Measurements from ENCODE around the gene REXO4. TPM values are rescaled to one million over a fixed set of nuclear protein-coding genes. Genes with fewer than 3 reads are reported as not detected.

The REXO4 gene
- total and polyA plus RNA-seq, 11 donors = 9.6 to 30.6 (median 13.7) TPM

GRCh38 chr9:133361507-133362092, 56.2 kb downstream of the REXO4 start:
- Histone ChIP-seq H3K4me3 (no peak overlapping the region), H3K27ac (no peak overlapping the region), H3K36me3 (peaks cover 0 to 69% (median 67%) of the 10 kb centered on the region in 9 donors), H3K4me1 (peaks cover 3 to 35% (median 13%) of the 10 kb centered on the region in 12 donors), H3K27me3 (no peaks in the 10 kb centered on the region), H3K9me3 (no peaks in the 10 kb centered on the region)
- ATAC-seq = no peak
- DNase-seq = no peak
- no peak for TF ChIP-seq CTCF (IDR thresholded peaks at IDR 0.05)
- TF ChIP-seq POLR2A (IDR thresholded peaks at IDR 0.05) = no peak
- intact Hi-C loops (cut with DNase I) = no loop called here
- WGBS, 4 donors = 81 to 83% (median 82%) methylated on average over 13 of the region's 13 CpGs

- no peak overlapping the region for H3K27ac ChIP-seq
- ATAC-seq (no peak), DNase-seq (no peak)
- WGBS, 4 donors = 79 to 83% (median 81%) methylated on average over 20 to 21 of the region's 21 CpGs
- peaks cover 3 to 40% (median 15%) of the 10 kb centered on the region in 12 donors for H3K4me1 ChIP-seq
- H3K27me3 ChIP-seq = no peaks in the 10 kb centered on the region
- TF ChIP-seq POLR2A (IDR thresholded peaks at IDR 0.05) = no peak
- no peak for TF ChIP-seq CTCF (IDR thresholded peaks at IDR 0.05)
- H3K36me3 ChIP-seq = peaks cover 0 to 60% (median 58%) of the 10 kb centered on the region in 9 donors
- no peaks in the 10 kb centered on the region for H3K9me3 ChIP-seq
- no peak overlapping the region for H3K4me3 ChIP-seq
- intact Hi-C loops (cut with DNase I) = no loop called here
These were observed 57.1 kb downstream of the REXO4 start for GRCh38 chr9:133360400-133361393.

- Histone ChIP-seq H3K36me3 (peaks cover 0 to 50% (median 47%) of the 10 kb centered on the region in 9 donors), H3K27me3 (no peaks in the 10 kb centered on the region), H3K4me3 (no peak overlapping the region), H3K9me3 (no peaks in the 10 kb centered on the region), H3K4me1 (peaks cover 3 to 50% (median 25%) of the 10 kb centered on the region in 12 donors), H3K27ac (no peak overlapping the region)
- no peak for TF ChIP-seq POLR2A (IDR thresholded peaks at IDR 0.05)
- TF ChIP-seq CTCF (IDR thresholded peaks at IDR 0.05) = peak in 8 of 12 donors; percentile 15 to 47 (median 26)
- intact Hi-C loops (cut with DNase I) = loop anchor here in 1 of 10 donors (5.0 kb wide), 1 partner anchor 128 kb away; no protein-coding TSS in a partner anchor
- WGBS, 4 donors = 26 to 44% (median 42%) methylated on average over 13 to 20 of the region's 20 CpGs
- ATAC-seq (peak; percentile 4 to 30 (median 16)), DNase-seq (no peak)
These were observed 58.2 kb downstream of the REXO4 start for GRCh38 chr9:133359399-133360175.

Data from heart left ventricle (tissue), 16 donors.